Activated CD8-positive, alpha-beta memory T cell treated with anti-CD3 and anti-CD28 coated beads for 48 hours (primary cell): ENCODE results near the gene BHLHE40.

Experiments used
- DNase-seq, 3 experiments: peaks; one replicate each; pipeline ENCODE4 v3.0.0-alpha.2; 2020; ENCODE audit warnings: low read depth in 2 of 3, low spot score in 2 of 3

BHLHE40 gene

GRCh38 chr3:4979428-4980228, at the start of gene BHLHE40:
Gene BHLHE40, plus strand, starts transcription at chr3:4979437. Its CDS starts 282 bp downstream, at chr3:4979719.
- DNase-seq = no peak

- DNase-seq = no peak
Observed at GRCh38 chr3:4930501-4930900, 48.7 kb upstream of the BHLHE40 start.

DNA sequence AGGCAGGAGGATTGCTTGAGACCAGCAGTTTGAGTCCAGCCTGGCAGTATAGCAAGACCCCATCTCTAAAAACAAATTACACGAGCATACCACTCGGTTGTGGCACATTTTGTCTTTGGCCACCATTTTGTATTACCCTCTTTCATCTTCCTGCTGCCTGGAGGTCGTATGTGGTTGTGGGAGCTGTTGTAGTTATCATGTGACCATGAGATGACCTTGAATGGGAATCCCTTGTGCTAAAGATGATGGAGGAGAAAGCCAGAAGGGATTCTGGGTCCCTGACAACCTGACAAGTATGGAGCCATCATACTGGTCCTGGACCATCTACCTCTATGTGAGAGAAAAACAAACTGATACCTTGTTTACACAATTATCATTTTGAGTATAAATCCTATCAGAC, 45.2 kb upstream of the BHLHE40 start:
- DNase-seq = no peak

DNA sequence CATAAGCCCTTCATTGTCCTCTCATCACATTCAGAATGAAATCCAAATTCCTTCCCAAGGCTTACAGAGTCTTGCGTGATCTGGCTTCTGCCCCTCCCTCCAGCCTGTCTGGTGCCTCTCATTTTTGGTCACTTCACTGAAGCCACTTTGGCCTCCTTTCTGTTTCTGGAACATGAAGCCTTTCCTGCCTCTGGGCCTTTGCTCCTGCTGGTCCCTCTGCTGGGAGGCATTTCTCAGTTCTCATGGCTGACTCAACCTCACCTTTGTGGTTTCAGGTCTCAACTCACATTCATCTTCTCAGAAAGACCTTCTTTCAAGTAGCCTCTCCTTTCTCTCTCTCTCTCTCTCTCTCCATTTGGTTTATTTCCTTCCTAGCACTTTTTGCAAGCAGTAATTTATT, 43.9 kb upstream of the BHLHE40 start:
- DNase-seq = no peak

- DNase-seq = no peak
Observed at GRCh38 chr3:4936982-4937614, 42.1 kb upstream of the BHLHE40 start.

DNA sequence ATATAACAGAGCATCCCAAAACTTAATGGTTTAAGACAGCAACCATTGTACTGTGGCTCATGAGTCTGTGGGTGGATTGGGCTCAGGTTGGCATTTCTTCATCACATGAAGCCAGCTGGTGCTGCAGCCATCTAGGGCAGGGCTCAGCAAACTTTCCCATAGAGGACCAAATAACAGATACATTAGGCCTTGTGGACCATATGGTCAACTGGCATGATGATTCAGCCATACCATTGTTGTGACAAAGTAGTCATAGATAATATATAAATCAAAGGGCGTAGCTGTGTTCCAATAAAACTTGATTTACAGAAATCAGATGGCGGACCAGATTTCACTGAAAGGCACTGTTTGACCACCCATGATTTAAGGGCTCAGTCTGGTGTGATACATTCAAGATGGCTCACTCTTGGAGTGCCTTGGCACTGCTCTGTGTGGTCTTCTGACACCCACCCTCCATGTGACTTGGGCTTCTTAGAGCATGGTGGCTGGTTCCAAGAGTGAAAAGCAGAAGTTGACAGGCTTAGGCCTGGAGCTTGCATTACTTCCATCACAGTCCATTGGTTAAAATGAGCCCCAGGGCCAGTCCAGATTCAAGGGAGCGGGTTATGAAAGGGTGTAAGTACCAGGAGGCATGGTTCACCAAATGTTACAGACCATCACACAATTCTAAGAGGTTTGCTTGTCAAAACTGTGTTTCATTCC, 40.8 kb upstream of the BHLHE40 start:
- DNase-seq = no peak

GRCh38 chr3:4939276-4939675, 40.0 kb upstream of the BHLHE40 start:
- no peak for DNase-seq

DNA sequence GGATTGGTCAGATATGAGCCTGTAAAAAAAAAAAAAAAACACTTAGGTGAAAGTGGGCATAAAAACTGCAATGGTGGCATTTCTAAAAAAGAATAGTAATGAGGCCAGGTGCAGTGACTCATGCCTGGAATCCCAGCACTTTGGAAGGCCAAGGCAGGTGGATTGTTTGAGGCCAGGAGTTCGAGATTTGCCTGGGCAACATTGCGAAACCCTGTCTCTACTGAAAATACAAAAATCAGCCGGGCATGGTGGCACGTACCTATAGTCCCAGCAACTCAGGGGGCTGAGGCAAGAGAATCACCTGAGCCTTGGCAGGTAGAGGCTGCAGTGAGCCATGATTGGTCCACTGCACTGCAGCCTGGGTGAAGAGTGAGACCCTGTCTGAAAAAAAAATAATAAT, 38.3 kb upstream of the BHLHE40 start:
- no peak for DNase-seq

- no peak for DNase-seq
Observed at GRCh38 chr3:4943549-4943948, 35.7 kb upstream of the BHLHE40 start.

DNA sequence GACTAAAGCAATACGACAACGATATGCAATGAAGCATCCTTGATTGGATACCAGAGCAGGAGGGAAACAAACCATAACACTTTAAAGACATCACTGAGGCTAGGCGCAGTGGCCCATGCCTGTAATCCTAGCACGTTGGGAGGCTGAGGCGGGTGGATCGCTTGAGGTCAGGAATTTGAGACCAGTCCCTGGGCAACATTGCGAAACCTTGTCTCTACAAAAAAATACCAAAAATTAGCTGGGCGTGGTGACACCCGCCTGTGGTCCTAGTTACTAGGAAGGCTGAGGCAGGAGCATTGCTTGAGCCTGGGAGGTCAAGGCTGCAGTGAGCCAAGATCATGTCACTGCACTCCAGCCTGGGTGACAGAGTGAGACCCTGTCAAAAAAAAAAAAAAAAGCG, 33.9 kb upstream of the BHLHE40 start:
- DNase-seq = no peak

GRCh38 chr3:4947028-4947427, 32.2 kb upstream of the BHLHE40 start:
- no peak for DNase-seq

GRCh38 chr3:4948395-4948794, 30.8 kb upstream of the BHLHE40 start:
- DNase-seq = no peak

GRCh38 chr3:4949004-4949403, 30.2 kb upstream of the BHLHE40 start:
- no peak for DNase-seq

DNA sequence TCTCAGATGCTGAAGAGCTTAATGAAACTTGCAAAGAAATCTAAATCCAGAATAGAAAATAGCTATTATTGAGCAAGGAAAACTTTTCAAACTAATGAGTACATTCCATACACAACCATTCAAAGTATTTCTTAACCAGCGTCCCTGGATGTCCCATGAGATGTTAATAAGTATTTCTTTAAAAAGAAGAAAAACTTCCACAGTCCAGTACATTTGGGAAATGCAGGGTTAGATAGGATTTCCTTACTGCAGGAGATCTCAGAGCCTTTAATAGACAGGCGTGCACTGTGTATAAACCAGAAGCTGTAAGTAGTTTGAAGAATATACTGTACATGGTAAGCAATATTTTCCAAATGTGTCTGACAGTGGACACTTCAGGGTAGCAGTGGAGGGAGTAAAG, 29.6 kb upstream of the BHLHE40 start:
- DNase-seq = no peak

DNA sequence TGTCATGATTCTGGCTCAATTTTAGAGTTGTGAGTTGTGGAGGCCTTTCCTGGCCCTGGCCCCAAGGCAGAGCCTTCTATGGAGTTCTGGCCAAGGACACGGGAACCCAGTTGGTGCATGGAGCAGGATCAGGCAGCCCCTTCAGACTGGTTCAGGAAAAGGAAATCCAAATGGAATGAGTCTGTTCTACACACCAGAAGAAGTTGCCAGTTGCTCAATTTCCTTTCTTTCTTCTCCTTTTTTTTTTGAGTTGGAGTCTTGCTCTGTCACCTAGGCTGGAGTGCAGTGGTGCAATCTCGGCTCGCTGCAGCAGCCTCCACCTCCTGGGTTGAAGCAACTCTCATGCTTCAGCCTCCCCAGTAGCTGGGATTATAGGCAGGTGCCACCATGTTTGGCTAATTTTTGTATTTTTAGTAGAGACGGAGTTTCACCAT, 28.9 kb upstream of the BHLHE40 start:
- DNase-seq = no peak

DNA sequence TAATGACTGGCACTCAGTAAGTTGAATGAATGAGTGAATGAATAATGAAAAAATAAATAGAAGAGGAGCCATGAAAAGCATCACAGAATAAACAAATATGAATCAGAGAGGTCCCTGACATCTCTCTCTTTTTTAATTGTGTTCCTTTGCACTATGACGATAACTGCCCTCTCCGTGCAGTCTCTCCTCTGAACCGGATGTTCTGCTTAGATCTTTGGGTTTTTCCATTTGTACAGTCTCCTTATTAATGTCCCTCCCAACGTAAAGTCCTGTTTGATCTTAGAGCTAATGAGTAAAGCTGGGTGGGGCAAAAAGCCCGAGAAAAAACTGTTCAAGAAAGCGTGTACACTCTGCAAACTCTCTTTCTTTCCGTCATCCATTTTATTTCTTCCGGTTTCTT, 28.3 kb upstream of the BHLHE40 start:
- DNase-seq = no peak

DNA sequence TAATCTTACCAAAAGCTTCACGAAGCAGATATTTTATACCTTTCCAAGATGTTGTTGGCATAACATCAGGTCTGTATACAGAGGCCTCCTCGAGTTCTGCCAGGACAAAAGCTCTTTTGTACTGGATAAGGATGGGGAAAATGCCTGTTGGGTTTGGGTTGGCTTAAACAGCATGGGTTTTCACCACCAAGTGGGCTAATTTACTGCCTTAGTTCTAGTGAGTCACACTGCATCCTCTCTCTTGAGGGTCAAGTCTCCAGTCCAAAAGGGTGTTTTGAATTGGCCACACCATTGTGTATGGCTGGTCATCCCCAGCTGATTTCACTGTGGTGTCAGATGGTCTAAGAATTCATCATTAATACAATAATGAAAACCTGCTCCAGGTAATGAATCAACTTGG, 26.1 kb upstream of the BHLHE40 start:
- DNase-seq = no peak

DNA sequence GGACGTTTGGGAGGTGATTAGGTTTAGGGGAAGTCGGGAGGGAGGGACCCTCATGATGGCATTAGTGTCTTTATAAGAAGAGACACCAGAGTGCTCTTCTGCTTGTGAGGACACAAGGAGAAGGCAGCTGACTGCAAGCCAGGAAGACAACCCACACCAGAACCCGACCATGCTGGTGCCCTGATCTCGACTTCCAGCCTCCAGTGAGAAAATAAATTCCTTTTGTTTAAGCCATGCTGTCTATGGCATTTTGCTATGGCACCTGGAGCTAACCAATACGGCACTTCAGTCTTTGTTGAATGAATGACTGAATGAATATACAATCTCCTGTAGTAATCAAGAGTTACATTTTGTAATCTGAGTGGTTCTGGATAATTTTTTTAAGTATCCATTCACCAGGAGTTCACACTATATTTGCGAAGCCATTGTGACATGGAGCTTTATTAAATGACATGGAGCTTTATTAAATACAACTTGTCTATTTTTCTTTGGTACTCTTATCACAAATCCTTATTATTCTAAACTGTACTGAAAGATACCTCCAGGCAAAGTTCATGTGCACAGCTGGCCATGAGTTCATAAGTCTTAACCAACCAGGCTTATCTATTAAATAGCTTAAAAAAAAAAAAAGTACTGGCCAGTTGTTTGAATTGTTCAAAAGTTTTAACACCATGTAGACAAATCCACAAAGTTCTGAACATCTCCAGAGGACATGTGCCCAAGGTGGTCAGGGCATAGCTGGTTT, 24.8 kb upstream of the BHLHE40 start:
- no peak for DNase-seq

- DNase-seq = no peak
Observed at GRCh38 chr3:4956099-4956498, 23.1 kb upstream of the BHLHE40 start.

GRCh38 chr3:4956738-4957137, 22.5 kb upstream of the BHLHE40 start:
- no peak for DNase-seq

GRCh38 chr3:4957978-4958377, 21.3 kb upstream of the BHLHE40 start:
- DNase-seq = no peak
